Stimulated activated CD8-positive, alpha-beta memory T cell treated with anti-CD3 and anti-CD28 coated beads, Interleukin-7, amount 100 ng/mL, for 1 hour (primary cell): ENCODE data around the gene LTA.

Source experiments
- DNase-seq, 2 donors: peaks; one replicate each; pipeline ENCODE4 v3.0.0-alpha.2; 2020; ENCODE audit warnings: low read depth in 2 of 2

The LTA gene

DNA sequence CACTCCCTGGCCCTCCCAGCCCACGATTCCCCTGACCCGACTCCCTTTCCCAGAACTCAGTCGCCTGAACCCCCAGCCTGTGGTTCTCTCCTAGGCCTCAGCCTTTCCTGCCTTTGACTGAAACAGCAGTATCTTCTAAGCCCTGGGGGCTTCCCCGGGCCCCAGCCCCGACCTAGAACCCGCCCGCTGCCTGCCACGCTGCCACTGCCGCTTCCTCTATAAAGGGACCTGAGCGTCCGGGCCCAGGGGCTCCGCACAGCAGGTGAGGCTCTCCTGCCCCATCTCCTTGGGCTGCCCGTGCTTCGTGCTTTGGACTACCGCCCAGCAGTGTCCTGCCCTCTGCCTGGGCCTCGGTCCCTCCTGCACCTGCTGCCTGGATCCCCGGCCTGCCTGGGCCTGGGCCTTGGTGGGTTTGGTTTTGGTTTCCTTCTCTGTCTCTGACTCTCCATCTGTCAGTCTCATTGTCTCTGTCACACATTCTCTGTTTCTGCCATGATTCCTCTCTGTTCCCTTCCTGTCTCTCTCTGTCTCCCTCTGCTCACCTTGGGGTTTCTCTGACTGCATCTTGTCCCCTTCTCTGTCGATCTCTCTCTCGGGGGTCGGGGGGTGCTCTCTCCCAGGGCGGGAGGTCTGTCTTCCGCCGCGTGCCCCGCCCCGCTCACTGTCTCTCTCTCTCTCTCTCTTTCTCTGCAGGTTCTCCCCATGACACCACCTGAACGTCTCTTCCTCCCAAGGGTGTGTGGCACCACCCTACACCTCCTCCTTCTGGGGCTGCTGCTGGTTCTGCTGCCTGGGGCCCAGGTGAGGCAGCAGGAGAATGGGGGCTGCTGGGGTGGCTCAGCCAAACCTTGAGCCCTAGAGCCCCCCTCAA is at the start of gene LTA:
TSS of gene LTA (plus strand) at position 249 of the 871 bp plus-strand sequence. CDS start at position 703, 454 bp downstream.
- no peak for DNase-seq

GRCh38 chr6:31525553-31525931 is 46.5 kb upstream of the LTA start:
- no peak for DNase-seq

GRCh38 chr6:31525932-31526591 is 46.0 kb upstream of the LTA start:
- no peak for DNase-seq

DNA sequence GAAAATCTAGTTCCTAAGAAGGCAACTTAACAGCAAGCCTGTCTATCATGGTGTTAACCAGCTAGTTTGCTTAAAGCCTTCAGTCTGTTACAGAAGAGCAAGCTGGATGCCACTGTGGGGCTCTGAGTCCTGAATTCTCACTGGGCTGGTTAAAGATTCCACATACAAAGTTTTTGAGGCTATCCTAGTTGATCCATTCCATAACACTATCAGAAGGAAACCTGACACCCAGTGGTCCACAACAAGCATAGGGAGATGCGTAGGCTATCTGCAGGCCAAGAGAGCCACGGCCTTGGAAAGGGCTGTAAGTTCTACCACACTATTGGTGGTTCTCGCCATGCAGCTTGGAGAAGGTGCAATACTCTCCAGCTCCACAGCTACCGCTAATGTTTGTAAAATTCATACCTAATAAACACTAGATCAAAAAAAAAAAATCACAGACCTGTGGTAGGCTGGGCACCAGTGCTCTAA is 43.7 kb upstream of the LTA start:
- DNase-seq = no peak

- no peak for DNase-seq
Measured at GRCh38 chr6:31528821-31529328, 43.2 kb upstream of the LTA start, which contains the start of gene MCCD1. Gene MCCD1, plus strand, starts transcription at chr6:31528962. Its CDS starts 53 bp downstream, at chr6:31529015.

DNA sequence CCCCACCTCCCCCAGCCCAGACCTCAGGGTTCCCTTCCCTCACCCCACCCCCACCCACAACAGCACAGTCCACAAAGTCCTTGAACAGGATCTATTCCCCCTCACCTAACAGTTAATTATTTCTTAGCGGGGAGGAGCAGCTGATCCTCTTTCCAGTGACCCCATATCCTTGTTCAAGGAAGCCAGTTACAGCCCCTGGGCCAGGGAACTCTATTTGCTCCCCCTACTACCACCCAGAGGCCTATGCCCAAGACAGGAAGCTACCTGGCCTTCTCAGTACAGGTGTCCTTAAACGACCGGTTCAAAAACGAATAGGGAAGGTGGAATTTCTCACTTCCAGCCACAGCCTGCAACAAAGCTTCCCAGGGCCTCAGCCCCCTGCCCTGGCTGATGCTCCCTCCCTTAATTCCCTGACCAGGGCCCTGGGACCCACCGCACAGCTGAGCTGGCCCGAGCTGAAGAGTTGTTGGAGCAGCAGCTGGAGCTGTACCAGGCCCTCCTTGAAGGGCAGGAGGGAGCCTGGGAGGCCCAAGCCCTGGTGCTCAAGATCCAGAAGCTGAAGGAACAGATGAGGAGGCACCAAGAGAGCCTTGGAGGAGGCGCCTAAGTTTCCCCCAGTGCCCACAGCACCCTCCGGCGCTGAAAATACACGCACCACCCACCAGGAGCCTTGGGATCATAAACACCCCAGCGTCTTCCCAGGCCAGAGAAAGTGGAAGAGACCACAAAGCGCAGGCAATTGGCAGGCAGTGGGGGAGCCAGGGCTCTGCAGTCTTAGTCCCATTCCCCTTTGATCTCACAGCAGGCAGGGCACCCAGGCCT is 42.5 kb upstream of the LTA start:
- DNase-seq = no peak

GRCh38 chr6:31530659-31531058 is 41.4 kb upstream of the LTA start:
- no peak for DNase-seq

DNA sequence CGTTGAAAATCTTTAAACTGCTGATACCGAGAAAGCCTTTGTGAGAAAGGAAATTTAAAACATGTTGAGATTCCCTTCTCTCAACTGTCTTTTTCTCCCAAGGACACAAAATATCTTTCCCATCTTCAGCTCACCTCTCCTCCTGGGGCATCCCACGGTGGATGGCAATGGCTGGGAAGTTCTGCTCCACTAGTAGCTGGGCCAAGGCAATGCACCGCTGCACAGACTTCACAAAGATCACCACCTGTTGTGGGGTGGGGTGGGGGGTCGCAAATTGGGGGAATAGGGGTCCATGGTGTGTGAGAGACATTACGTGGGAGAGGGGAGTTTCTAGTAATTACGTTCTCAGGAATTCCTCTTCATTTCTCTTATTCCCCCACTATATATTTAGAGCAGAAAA is 40.9 kb upstream of the LTA start:
- no peak for DNase-seq

DNA sequence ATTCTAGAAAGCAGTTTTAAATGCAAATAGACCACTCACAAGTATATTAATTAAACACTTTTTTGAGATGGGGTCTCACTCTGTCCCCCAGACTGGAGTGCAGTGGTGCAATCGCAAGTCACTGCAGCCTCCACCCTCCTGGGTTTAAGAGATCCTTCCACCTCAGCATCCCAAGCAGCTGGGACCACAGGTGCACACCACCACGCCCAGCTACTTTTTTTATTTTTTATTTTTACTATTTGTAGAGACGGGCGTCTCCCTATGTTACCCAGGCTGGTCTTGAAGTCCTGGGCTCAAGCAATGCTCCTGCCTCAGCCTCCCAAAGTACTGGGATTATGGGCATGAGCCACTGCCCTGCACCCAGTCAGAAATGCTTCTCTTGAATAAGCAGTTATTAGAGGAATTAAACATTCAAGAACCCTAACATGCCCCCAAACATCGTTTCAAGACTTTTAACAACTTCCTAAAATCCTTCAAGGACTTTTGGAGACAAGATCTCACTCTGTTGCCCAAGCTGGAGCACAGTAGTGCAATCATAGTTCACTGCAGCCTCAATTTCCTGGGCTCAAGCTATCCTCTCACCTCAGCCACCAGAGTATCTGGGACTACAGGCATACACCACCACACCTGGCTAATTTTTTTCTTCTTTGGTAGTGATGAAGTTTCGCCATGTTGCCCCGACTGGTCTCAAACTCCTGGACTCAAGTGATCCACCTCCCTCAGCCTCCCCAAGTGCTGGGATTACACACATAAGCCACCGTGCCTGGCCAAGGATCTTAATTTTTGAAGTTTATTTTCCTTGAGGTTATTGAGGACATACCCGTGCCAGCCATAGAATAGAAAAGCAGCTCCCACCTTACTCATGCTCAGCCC is 40.1 kb upstream of the LTA start:
- no peak for DNase-seq

DNA sequence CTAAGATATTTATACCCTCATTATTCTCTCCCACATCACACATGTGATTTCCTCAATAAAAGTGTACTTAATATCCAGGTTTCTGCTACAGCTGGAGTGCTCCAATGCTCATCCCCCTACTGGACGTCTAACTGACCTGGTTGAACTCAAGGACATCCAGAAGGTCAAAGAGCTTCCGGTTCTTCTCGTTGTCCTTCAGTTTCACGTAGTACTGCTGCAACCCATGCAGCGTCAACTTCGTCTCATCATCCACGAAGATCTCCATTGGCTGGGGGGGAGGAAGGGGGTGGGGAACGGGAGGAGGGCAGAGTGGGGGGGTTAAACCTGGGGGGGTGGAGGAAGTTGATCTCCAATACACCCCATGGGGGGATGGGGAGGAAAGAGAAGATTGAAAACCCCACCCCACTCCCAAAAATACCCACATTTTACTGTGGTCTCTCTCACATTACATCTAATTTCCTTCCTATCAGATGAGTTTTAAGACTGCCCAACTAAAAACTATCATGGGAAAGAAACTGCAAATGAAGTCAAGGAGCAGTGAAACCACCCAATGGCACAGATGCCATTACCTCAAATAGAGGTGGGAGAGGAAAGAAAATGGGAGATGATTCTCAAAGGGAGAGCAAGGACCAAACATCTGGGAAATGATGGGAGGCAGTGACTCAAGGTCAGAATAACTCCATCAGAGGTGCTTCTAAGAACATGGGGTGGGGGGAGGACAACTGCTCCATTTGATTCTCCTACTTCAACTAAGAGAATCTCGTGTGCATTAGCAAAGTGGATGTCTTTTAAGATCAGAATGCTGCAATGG is 39.2 kb upstream of the LTA start:
- DNase-seq = no peak

DNA sequence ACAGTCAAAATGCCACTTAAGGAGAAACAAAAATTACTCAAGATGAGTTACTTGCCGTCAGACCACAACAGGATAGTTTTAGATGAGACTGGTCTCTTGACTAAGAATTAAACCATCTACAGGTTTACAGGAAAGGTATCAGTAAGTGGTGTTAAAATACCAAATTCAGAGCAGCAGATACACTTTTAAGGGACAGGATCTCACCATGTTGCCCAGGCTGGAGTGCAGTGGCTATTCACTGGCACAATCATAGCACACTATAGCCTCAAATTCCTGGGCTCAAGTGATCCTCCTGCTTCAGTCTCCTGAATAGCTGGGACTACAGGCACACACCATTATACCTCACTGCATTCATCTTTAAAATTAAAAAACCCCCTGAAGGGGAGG is 38.6 kb upstream of the LTA start:
- DNase-seq = no peak

- DNase-seq = no peak
Measured at GRCh38 chr6:31534011-31534410, 38.1 kb upstream of the LTA start.

DNA sequence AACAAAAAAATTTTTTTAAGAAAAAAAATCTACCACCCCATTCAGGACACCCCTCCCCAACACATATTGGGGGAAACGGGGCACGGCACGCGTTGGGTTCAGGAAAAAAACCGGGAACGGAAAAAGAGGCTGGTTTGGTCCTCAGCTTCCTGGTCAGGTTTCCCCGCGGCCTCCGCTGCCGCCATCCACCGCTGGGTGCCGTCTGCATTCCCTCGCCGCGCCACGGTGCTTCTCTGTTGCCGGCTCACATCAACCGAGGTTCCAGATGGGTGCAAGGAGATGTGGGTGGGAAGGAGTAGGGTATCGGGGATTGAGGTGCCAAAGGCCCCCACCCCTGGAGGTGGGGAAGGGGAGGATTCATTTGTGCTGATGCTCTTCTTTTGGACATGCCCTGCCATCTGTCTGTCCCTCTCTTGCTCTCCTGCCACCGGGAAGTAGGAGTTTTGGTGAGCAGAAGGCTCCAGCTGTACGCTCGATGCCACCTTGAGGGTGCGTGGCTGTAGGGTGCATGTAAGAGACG is 37.5 kb upstream of the LTA start:
- DNase-seq = no peak

DNA sequence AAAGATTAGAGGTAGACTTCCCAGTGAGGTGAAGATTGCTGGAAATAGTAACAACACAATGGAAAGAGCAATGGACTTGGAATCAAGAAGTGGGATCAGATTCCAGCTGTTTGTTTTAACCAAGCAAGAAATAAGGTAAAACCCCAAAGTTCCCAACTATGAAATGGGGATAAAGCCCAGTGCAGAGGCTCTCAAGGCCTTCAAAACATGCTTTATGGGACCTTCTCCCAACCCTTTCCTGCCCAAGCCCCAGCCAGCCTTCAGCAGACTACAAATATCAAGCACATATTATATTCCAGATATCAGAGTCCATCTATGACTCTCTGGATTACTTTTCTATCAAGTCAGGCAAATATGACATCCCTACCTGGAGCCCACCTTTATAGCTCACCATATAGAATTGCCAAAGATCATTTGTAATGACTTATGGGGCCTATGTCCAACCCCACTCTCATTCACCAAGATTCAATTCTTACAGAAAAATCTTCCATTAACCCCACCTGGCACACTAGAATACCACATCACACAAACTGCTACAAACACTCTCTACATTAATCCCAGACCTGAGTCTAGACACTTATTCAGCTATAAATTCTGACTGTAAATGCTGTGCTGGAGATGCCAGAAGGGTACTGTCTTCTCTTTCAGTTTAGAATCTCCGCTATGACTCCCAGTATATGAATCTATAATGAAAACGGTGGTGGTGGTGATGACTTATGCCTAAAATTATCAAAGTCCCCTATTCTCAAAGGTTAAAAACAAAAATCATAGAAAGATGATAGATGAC is 36.4 kb upstream of the LTA start:
- DNase-seq = no peak

DNA sequence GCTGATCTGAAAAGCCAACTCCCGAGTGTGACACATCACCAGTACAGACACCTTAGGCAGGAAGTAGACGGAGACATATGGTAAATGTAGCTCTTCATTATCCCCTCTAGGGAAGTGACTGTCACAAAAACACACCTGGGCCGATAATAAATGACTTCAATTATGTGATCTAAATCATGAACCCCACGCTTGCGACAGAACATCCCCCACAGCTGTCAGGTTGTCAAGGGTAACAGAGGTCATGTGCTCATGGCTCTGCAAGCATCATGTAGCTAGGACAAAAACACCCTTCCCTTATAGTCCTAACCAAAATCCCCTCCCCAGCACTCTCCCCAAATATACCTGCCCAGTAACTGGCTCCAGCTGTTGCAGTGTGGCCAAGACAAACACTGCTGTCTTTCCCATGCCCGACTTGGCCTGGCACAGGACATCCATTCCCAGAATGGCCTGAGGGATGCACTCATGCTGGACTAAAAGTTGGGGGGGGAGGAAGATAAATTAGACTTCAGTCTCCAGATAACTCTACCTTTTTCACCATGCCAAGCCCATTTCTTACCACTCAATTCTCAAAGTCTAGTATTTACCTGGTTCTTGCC is 33.2 kb upstream of the LTA start:
- DNase-seq = no peak

DNA sequence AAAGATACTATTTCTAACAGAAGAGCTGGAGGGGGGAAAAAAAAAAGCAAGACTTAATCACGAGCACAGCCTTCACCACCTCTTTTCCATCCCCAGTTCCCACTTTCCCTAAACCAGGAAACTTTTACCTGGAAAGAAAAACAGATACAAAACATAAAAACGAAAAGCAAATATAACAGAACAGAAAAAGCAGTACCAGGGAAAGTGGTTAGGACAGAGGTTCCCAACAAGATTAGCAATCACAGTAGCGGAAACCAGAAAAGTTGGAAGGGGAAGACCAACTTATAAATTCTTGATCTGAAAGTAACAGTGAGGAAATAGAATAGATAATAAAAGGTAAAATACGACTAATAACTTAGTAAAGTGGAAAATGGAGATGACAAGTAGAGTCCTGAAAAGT is 31.4 kb upstream of the LTA start:
- no peak for DNase-seq

DNA sequence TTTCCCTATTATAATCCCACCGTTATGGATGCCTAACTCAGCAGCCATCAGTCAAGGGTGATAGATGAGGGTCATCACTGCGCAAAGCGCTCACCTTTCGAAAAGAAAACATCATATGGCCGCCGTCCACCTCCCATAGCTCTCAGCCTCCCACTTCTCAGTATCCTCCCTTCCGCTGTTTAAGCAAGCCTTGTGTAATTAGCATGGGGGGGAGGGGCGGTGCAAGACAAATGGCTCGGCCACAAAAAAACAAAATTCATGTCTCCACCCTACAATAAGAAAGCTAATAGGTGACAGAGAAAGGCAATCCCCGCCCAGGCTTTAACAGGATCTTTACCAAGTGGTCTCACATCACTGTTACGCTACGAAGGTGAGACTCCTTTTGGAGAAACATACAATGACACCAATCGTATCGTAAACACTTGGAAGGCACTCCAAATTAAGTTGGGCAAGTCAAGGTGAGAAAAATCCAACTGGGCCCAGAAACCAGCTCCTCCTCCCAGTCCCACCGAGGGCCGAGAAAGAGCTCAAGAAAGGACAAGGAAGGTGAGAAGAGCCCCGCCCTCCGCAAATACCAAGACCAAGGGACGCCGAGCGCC is 30.9 kb upstream of the LTA start:
- DNase-seq = peak in 1 of 2 donors; percentile 43
